ENCODE measurements around the gene HMX2. TPM values are rescaled to one million over a fixed set of nuclear protein-coding genes. Genes with fewer than 3 reads are reported as not detected.
A peak's percentile ranks its signal among the peaks of the same experiment; 100 is the strongest.

The HMX2 gene
- total and polyA plus RNA-seq, 7 donors: 0.27 to 0.55 (median 0.36) TPM; not detected in 3

DNA sequence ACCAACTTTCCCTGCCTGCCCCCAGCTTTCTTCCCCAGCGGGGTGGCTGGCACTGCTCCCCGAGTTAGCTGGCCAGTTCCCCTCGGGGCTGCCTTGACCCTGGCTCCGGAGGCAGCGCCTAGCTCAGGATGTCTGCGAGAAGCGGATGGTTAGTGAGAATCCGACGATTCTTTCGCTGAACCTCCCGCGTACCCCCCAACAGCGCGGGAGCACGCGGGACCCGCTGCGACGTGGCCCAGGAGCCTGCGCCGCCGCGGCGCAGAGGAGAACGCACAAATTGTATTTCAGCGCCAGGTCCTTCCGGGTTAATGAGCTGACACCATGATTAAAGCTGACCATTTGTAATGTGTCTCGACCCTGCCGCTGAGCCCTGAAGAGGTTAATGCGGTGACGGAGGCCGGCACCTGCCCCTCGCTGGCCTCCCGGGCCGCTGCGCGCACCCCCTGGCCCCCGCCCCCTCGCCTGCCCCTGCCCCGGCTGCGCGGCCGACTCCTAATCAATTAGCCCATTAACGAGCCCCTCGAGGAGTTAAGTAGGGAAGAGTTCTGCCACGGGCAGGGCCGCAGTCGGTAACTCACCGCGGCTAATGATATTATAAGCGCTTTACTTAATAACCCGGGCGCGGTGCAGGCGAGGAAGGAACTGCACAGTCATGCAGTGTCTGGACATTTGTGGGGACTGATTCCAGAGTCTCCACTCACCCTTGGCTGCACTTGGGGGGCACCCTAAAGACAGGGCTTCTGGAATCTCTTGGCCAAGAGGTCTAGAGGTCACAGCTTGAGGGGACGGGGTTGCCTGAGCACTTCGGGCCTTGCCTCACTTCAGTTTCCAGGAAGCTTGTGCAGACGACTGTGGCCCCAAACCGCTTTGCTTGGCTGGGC lies 1.7 kb upstream of the HMX2 start:
- TF ChIP-seq EP300 (IDR thresholded peaks at IDR 0.05): no peak
- TF ChIP-seq, protein P1, sequence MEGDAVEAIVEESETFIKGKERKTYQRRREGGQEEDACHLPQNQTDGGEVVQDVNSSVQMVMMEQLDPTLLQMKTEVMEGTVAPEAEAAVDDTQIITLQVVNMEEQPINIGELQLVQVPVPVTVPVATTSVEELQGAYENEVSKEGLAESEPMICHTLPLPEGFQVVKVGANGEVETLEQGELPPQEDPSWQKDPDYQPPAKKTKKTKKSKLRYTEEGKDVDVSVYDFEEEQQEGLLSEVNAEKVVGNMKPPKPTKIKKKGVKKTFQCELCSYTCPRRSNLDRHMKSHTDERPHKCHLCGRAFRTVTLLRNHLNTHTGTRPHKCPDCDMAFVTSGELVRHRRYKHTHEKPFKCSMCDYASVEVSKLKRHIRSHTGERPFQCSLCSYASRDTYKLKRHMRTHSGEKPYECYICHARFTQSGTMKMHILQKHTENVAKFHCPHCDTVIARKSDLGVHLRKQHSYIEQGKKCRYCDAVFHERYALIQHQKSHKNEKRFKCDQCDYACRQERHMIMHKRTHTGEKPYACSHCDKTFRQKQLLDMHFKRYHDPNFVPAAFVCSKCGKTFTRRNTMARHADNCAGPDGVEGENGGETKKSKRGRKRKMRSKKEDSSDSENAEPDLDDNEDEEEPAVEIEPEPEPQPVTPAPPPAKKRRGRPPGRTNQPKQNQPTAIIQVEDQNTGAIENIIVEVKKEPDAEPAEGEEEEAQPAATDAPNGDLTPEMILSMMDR (IDR thresholded peaks at IDR 0.05): no peak
- TF ChIP-seq POLR2AphosphoS5 (IDR thresholded peaks at IDR 0.05): no peak
- no peak for TF ChIP-seq POLR2A (IDR thresholded peaks at IDR 0.05)
- H3K4me3 ChIP-seq: no peak overlapping the region
- H3K4me1 ChIP-seq: peaks cover 0 to 58% (median 46%) of the 10 kb centered on the region in 4 donors
- H3K27ac ChIP-seq: no peak overlapping the region
- peaks cover 94 to 100% (median 99%) of the 10 kb centered on the region in 3 donors for H3K27me3 ChIP-seq
- H3K36me3 ChIP-seq: no peaks in the 10 kb centered on the region
- DNase-seq: no peak
- 4% methylated on average over 59 of the region's 59 CpGs for WGBS, 2 donors
- intact Hi-C loops (cut with DNase I): no loop called here
- H3K9me3 ChIP-seq: no peaks in the 10 kb centered on the region

GRCh38 chr10:123146894-123147634 lies 872 bp upstream of the HMX2 start:
- WGBS, 2 donors: 11 to 13% methylated on average over 24 of the region's 24 CpGs
- TF ChIP-seq POLR2AphosphoS5 (IDR thresholded peaks at IDR 0.05) (no peak), EP300 (IDR thresholded peaks at IDR 0.05) (no peak)
- TF ChIP-seq, protein P1 (IDR thresholded peaks at IDR 0.05): no peak
- no peaks in the 10 kb centered on the region for H3K36me3 ChIP-seq
- DNase-seq: no peak
- H3K9me3 ChIP-seq: no peaks in the 10 kb centered on the region
- intact Hi-C loops (cut with DNase I): no loop called here
- H3K27ac ChIP-seq: no peak overlapping the region
- H3K4me1 ChIP-seq: peaks cover 0 to 62% (median 50%) of the 10 kb centered on the region in 4 donors
- H3K27me3 ChIP-seq: peaks cover 90 to 100% (median 99%) of the 10 kb centered on the region in 3 donors
- no peak overlapping the region for H3K4me3 ChIP-seq

DNA sequence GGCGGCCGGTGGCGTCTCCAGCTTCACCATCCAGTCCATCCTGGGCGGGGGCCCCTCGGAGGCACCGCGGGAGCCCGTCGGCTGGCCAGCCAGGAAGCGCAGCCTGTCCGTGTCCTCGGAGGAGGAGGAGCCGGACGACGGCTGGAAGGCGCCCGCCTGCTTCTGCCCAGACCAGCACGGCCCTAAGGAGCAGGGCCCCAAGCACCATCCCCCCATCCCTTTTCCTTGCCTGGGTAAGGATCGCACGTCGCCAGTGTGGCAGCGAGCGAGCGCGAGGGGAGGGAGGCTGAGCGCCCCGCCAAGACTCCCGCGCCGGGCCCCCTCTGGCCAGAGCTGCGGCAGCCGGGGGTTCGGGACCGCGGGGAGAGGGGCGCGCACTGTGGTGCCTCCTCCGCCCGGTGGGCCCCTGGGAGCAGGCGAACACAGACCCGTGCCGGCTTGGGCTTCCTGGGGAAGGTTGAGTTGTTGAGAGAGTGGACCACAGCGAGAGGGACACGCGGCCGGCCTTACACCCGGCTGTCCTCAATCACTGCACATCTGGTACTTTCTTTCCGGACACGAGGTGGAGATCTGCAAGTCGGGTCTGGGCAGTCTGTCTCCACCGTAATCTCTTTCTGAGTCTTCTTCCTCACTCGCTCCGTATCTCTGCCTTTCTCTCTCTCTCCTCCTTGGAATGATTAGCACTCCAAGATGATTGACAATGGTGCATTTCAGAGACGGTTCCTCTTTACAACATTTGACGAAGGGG lies 652 bp downstream of the HMX2 start:
- Histone ChIP-seq H3K4me1 (peaks cover 0 to 54% (median 45%) of the 10 kb centered on the region in 4 donors), H3K27me3 (peaks cover 76 to 100% (median 94%) of the 10 kb centered on the region in 3 donors), H3K9me3 (no peaks in the 10 kb centered on the region), H3K36me3 (no peaks in the 10 kb centered on the region), H3K4me3 (no peak overlapping the region), H3K27ac (no peak overlapping the region)
- no peak for DNase-seq
- intact Hi-C loops (cut with DNase I): no loop called here
- WGBS, 2 donors: 4 to 7% methylated on average over 55 of the region's 55 CpGs
- TF ChIP-seq POLR2AphosphoS5 (IDR thresholded peaks at IDR 0.05): no peak
- TF ChIP-seq POLR2A (IDR thresholded peaks at IDR 0.05): no peak
- TF ChIP-seq EP300 (IDR thresholded peaks at IDR 0.05): no peak
- TF ChIP-seq, protein P1 (IDR thresholded peaks at IDR 0.05): no peak

DNA sequence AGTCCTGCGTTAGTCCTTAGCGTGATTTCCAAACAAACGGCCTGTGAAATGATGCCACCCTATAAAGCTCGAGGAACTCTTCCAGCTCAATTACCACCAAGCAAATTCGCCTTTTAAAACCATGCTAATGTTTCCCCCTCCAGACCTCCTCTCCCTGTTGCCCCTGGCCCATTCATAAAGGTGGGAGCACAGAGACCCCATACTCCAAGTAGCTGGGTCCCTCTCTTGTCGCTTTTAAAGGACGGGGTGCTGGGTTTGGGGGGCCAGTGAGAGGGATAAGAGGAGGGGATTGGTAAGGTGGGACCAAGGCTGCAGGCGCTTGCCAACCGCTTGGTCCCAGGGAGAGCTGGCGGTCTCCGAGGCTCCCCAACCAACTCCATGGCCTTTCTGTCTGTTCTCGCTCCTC lies 1.2 kb downstream of the HMX2 start:
- intact Hi-C loops (cut with DNase I): no loop called here
- peak overlapping the region in 2 of 4 donors; percentile 37 to 42 for H3K4me3 ChIP-seq
- H3K27ac ChIP-seq: no peak overlapping the region
- 6 to 8% methylated on average over 12 of the region's 12 CpGs for WGBS, 2 donors
- H3K4me1 ChIP-seq: peaks cover 0 to 54% (median 45%) of the 10 kb centered on the region in 4 donors
- H3K36me3 ChIP-seq: no peaks in the 10 kb centered on the region
- DNase-seq: no peak
- TF ChIP-seq, protein P1 (IDR thresholded peaks at IDR 0.05): no peak
- TF ChIP-seq POLR2AphosphoS5 (IDR thresholded peaks at IDR 0.05) (no peak), POLR2A (IDR thresholded peaks at IDR 0.05) (no peak), EP300 (IDR thresholded peaks at IDR 0.05) (no peak)
- H3K27me3 ChIP-seq: peaks cover 75 to 94% (median 88%) of the 10 kb centered on the region in 3 donors
- no peaks in the 10 kb centered on the region for H3K9me3 ChIP-seq
